Stimulated activated CD4-positive, alpha-beta T cell treated with anti-CD3 and anti-CD28 coated beads, TNF-alpha, amount 100 ng/mL, for 48 hours (primary cell): ENCODE results near the gene PRM2.
"Not testable (repeated sequence)": the region's sequence is repeated elsewhere in the genome, so short reads cannot be mapped to it uniquely, and the experiment has no call there.

Experiments
- DNase-seq, 3 donors: peaks; one replicate each; pipeline ENCODE4 v3.0.0-alpha.2; 2020; ENCODE audit warnings: low read depth in 3 of 3

The PRM2 gene

DNA sequence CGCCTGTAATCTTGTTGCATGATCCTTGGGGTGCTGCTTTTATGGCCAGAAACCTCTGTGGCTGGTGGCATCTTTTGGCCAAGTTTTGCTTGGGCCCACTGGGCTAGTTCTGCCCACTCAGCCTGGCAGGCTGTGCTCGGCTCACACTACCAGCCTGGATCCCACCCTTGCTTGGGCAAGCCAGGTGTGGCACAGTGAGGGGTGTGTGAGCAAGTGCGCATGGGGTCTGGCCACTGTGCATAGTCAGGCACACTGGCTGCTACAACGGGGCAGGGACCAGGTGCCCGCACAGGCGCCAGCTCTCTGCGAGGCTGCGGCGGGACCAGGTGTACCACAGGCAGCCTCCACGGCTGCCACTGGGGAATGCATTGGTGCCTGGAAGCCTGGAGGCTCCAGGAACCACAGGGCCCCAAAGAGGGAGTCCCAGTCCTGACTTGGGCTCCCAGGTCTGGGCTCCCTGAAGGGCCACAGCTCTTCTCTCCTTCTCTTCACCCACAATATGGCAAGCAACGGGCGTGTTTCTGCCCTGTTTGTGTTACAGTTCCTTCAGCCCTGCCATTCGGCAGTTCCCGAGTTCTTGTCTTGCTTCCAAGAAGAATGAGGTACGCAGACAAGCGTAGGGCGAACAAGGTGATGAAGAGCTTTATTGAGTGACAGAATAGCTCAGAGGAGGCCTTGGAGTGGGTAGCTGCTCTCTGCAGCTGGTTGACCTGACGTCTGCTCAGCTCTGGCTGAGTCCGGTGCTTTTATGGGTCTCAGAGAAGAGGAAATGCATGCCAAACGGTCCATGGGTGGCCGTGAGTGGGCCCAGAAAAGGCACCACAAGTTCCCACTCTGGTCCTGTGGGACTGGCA is 31.6 kb upstream of the PRM2 start:
- DNase-seq = no peak

DNA sequence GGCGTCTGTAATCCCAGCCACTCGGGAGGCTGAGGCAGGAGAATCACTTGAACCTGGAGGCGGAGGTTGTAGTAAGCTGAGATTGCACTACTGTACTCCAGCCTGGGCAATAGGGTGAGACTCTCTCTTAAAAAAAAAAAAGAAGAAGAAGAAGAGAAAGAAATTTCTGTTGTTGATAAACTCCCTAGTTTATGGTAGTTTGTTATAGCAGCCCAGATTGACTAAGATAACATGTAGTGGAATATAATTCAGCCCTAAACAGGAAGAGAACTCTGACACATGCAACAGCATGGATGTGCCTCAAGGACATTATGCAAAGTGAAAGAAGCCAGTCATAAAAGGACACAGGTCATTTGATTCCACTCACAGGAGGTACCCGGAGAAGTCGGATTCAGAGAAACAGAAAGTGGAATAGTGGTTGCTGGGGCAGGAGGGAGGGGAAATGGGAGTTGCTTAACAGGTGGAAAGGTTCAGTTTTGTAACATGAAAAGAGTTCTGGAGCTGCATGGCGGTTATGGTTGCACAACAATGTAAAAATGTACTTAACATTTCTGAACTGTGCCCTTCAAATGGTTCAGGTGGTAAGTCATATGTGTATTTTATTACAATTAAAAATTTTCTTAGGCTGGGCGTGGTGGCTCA is 30.8 kb upstream of the PRM2 start:
- no peak for DNase-seq

DNA sequence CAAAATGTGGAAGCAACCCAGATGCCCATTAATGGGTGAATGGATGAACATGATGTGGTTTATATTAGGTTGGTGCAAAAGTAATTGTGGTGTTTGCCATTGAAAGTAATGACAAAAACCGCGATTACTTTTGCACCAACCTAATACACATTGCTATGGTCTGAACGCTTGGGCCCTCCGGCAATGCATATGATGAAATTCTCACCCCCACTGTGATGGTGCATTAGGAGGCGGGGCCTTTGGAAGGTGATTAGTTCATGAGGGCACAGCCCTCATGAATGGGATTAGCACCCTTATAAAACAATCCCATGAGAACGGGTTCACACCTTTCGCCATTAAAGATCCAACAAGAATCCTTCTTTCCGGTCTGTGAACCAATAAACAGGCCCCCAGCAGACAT is 30.1 kb upstream of the PRM2 start:
- no peak for DNase-seq

DNA sequence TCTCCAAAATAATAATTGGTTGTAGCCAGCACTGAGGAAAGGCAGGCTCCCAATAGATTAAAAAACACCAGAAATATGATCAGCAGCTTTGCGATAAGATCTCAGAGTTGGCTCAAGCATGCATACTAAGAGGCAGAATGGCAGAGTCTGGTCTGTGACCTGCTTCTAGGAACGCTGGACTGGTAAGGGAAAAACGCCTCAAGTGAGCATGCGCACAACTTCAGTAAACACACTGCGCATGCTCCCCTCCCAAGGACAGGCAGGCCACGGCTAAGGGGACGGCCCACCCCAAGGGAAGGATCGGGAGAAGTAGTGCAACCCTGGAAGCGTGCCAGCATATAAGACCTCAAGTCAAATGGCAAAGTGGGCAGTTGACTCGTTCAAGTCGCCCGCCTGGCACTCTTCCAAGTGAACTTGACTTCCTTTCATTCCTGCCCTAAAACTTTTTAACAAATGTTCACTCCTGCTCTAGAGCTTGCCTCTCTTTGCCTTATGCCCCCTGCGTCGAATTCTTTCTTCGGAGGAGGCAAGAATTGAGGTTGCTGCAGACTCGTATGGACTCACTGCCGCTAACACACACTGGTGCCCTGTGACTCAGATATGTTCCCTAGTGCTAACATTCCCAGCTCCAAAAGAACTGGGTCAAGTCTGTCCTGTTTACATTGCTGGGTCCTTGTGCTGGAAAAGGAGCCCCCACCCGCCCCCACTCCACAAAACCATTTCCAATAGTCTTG is 27.3 kb upstream of the PRM2 start:
- no peak for DNase-seq

DNA sequence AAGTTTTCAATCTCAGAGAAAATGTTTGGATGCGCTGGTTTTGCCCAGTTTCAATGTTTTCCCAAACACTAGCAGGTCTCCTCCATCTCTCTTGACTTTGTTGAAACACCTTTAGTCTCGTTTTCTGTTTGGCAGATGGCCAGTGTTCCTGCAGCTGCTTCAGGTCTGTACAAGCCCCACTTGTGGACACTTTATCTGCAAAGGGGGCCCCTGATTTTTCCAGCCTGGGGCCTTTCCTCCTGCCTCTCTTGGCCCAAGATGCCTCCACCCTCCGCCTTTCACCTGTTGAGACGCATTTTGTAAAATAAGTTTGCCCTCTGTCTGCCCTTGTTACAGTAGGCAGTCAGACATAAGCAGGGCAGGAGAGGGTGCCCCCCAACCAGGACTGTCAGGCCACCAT is 26.7 kb upstream of the PRM2 start:
- DNase-seq = no peak

DNA sequence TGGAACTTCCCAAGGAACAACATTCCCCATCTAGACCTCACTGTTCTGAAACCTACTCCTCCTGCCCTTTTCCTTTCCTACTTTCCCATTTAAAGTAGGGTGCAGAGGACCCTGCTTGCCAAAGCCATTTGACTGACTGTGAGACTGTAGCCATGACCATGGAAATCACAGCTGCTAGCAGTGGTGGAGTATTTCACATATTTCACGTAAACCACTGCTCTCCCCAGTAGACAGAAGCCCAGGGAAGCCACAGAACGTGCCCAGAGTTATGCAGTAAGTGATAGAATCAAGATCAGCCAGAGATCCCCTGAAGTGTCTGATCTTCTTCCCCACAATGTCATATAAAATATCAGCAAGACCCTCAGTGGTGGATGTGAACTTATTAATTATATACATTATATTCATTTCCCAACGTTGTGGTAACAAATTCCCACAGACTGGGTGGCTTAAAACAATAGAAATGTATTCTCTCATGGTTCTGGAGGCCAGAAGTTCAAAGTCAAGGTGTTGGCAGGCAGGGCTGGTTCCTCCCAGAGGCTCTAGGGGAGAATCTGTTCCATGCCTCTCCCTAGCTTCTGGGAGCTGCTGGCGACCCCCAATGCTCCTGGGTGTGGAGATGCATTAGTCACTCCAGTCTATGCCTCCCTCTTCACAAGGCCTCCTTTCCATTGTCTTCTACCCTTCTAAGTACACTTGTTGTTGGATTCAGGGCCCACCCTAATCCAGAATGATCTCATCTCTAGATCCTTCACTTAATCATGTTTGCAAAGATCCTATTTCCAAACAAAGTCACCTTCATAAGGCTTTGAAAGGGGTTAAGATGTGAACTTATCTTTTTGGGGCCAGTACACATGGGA is 25.6 kb upstream of the PRM2 start:
- DNase-seq = no peak

DNA sequence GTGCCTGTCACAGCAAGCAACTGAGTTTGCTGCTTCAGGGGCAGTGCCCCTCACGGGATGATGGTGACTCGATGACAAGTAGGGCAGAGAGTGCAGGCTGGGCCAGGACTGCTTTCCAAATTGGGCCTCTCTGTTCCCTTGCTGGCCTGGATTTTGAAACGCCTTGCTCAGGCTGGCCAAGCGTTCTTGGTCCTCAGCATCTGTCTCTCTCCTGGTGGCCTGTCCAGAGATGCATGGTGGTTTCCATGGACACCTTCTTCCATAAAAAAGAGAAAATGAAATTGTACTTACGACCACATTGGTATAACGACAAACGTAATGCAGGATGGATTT is 24.2 kb upstream of the PRM2 start:
- DNase-seq = no peak

DNA sequence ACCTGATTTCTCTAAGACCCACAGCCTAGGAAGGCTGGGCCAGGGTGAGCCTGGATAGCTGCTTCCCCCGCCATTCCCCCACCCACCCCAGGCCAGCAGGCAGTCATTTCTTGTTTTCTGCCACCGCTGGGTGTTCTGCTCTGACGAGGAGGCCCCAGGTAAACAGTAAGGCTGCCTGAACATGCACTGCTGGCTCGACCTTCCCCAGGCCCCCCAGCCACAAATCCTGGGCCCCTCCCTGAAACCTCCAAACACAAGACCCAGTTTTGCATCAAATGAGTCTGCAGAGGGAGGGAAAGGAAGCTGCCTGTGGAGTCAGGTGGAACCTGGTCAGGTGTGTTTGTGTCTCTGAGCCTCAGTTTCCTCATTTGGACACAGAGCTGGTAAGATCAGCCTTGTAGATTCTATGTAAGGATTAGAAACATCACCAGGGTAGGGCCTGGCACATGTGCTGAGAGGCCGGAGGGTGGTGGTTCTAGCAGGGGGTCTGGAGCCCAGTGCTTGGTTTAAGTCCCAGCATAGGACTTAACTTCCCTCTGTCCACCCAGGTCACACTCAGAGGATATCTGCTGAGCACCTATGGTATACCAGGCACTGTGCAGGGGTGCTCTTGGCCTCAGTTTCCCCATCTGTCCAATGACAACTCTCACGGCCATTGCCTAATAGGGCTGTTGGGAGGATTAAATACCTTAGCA is 23.7 kb upstream of the PRM2 start:
- DNase-seq = no peak

DNA sequence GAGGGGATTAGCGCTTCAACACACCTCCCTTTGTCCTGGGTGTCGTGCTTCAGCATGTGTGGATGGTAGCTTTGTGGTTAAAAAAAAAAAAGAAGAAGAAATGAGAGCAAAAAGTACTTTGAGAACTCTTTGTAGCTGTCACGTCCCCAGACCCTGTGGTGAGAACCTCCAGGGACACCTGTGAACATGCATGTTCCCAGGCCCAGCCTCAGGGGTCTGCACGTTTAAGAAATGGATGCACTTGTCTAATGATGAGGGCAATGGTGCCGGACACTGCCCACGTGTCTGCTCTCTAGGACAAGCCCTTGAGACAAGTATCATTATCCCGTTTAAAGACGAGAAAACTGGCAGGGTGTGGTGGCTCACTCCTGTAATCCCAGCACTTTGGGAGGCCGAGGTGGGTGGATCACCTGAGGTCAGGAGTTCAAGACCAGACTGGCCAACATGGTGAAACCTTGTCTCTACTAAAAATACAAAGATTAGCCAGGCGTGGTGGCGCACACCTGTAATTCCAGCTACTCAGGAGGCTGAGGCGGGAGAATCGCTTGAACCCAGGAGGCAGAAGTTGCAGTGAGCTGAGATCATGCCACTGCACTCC is 22.8 kb upstream of the PRM2 start:
- DNase-seq = not testable (repeated sequence)

DNA sequence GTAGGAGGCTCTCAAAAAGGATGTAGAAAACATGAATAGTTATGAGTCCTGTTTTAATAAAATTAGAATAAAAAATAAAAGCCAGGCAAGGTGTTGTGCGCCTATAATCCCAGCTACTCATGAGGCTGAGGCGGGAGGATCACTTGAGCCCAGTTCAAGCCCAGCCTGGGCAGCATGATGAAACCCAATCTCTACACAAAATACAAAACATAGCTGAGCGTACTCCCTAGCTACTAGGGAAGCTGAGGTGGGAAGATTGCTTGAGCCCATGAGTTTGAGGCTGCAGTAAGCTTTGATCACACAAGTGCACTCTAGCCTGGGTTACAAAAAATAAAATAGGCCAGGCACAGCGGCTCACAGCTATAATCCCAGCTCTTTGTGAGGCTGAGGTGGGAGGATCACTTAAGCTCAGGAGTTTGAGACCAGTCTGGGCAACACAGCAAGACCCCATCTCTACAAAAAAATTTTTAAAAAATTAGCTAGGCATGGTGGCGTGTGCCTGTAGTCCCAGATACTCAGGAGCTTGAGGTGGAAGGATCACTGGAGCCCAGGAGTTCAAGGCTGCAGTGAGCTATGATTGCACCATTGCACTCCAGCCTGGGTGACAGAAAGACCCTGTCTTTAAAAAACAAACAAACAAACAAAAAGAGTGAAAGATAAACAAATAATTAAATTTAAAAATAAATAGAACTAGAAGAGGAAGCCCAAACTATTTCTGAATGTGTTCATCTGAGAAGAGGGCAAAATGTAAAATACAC is 22.0 kb upstream of the PRM2 start:
- DNase-seq = no peak

DNA sequence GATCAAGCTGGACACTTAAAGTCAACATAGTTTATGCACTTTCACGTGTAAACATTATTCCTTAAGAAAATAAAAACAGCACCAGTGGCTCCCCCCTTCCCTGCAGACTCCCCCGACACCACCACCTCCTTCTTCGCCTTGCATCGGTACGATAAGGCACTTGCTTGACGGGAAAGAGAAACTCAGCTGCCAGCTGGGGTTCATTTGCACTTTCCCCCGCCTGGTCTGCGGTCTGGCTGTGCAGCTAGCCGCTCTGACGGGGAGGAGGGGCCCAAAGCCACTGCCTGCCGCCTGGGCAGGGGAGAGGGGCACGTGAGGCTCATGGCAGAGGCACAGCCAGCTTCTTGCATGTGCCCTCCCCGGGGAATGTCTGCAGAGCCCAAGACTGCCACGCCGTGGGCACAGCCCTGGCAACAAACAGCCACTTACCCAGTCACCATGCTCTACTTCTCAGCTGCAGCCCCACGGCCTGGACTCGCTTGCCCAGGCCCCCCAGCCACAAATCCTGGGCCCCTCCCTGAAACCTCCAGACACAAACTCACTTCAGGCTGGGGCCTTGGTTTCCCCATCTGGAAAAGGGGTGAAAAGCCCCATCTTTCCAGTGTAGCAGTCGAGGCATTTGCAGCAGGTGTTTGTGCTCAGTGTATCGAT is 21.3 kb upstream of the PRM2 start:
- peak; percentile 30 to 55 (median 43) for DNase-seq

DNA sequence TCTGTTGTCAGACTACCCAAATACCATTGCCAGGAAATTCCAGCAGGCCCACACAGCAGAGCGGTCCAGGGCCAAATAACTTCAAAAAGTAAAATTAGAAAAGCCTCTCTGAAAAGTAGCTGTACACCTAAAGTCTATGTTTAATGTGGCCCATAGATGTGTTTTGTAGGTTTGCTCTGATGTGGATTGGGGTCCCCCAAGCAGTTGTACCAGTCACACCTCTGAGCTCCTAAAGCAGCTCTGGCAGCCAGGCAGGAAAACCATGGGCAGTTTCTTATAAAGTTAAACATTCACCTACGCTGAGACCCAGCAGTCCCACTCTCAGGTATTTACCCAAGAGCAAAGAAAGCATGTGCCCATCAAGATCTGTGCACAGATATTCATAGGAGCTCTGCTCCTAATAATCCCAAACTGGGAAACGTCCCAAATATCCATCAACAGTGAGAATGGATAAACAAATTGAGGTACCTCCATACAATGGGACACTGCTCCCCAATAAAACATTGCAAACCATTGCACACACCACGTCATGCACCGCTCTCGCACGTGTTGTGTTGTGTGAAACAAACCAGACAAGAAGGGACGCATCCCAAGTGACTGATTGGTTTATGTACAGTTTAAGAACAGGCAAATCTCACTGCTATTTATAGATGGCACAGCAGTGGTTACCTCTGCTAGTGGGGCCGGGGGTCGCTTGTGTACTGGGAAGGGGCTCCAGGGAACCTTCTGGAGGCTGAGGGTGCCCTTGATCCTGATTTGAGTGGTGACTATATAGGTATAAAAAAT is 20.6 kb upstream of the PRM2 start:
- no peak for DNase-seq

DNA sequence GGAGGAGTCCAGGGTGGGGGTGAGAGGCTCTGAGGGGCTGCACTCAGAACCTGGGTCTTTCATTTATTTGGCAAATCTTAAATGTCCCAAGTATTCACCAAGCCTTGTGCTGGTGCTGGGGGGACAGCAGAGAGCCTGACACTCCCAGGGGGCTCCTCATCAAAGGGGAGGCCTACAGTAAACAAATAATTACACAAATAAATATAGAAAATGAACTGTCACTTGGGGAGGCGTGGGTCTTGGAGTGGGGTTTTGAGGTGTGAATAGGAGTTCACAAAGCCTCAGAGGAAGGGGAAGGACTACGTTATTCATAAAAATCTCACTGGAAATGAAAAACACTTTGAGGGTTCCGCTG is 20.0 kb upstream of the PRM2 start:
- no peak for DNase-seq

DNA sequence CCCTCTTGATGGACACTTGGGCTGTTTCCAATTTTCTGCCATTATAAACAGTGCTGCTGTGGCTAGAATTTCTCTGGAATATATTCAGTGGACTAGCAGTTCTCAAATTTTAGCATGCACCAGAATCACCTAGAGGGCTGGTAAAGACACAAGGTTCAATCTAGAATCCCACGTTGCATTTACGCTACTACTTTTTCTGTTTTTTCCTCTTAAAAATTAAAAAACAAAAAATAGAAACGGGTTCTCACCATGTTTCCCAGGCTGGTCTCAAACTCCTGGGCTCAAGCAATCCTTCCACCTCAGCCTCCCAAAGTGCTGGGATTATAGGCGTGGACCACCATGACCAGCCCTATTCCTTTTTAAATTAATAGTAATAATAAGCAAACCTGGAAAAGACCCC is 19.4 kb upstream of the PRM2 start:
- DNase-seq = no peak

DNA sequence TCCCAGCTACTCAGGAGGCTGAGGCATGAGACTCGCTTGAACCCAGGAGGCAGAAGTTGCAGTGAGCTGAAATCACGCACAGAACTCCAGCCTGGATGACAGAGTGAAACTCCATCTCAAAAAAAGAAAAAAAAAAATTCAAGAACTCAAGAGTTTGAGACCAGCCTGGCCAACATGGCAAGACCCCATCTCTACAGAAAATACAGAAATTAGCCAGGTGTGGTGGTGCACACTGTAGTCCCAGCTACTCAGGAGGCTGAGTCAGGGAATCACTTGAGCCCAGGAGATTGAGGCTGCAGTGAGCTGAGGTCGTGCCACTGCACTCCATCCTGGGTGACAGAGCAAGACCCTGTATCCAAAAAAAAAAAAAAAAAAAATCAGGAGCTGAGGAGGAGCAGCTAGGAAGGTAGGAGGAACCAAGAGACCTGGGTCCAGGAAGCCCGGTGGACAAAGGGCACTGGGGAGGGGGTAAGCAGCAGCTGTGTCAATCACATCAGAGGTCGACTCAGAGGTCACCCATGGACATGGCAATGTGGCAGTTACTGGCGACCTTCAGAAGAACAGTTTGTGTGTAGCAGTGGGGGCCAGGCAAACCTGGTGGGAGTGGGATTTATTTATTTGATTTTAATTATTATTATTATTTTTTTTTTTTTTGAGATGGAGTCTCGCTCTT is 15.9 kb upstream of the PRM2 start:
- no peak for DNase-seq

DNA sequence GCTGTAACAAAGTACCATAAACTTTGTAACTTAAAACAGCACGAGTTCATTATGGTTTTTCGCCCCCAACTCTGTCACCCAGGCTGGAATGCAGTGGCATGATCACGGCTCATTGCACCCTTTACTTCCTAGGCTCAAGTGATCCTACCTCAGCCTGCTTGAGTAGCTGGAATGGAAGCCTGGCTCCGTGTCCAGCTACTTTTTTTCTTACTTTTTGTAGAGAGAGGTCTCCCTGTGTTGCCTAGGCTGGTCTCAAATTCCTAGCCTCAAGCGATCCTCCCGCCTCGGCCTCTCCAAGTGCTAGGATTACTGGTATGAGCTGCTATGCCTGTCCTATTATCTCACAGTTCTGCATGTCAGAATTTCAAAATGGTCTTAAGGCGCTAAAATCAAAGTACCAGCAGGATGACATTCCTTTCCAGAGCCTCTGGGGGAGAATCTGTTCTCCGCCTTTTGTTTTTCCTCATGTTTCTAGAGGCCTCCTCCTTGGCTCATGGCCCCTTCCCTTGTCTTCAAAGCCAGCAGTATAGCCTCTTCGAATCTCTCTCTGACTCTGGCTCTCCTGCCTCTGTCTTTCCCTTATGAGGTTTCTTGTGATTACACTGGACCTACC is 14.9 kb upstream of the PRM2 start:
- no peak for DNase-seq

DNA sequence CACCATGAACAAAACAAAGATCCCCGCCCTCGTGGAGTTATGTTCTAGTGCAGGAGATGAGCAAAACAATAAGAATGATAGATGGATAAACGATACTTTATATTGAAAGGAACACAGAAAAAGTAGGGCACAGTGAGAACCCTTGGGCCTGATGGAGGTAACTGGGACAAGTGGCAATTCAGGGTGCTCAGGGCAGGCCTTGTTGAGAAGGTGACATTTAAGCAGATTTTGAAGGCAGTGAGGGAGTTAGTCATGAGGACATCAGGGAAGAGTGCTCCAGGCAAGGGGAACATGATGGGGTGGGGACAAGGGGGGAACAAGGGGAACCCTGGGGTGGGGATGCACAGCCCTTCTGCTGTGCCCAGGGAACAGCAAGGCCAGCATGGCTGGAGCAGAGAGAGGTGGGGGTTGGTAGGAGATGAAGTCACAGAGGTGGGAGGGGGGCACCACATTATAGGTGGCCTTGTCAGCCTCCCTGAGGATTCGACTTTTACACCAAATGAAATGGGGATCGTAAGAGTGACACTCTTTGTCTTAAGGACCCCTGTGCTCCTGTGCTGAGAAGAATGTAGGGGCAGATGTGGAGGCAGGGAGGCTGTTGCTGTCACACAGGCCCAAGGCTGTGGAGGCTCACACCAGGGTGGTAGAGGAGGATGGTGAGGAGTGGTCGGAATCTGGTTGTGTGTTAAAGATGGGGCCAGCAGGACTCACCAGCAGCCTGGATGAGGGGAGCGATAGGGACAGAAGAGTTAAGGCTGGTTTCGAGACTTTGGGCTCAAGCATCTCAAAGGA is 14.0 kb upstream of the PRM2 start:
- no peak for DNase-seq
